ENCODE results near the gene GTF3C5. TPM values are rescaled to one million over a fixed set of nuclear protein-coding genes. Genes with fewer than 3 reads are reported as not detected.

Gene GTF3C5
- total and polyA plus RNA-seq, 10 of the 15 experiments (the other 5 are each of a cell fraction or from before 2014, with no cell fraction given): 2.2 to 81.1 (median 68.7) TPM

DNA sequence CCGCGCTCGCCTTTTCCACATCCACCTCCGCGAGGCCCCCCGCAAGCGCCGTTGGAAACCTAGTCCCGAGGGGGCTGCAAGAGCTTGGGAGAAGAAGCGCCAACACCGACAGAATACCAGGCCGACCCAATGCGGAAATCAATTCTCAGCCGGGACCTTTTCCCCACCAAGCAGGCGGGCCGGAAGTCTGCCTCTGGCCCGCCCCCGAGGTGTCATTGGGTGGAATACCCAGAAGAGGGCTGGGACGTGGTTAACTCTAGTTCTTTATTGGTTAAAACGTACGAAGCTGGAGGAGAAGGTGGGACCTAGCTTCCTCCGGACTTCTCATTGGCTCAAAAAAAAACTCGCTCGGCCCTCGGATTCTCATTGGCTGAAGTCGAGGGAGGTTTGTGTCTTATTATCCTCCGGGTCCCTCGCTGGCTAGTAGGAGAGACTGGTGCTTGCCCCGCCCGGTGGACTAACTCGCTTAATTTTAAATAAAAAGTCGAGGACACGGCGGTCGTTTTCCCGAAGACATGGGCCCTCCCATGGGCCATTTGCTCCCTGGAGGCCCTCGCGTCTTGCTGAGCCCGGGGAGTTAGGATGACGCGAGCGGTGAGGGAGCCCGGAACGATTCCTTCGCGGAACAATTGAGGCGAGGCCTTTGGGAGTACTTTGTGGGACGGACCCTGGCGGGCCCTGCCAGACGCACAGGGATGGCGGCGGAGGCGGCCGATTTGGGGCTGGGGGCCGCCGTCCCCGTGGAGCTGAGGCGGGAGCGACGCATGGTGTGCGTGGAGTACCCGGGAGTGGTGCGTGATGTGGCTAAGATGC is at the start of gene GTF3C5 (continued):
- TF ChIP-seq ZZZ3 (IDR thresholded peaks at IDR 0.05; ENCODE audit: control insufficient read depth, insufficient read length, low read depth) (no peak), SUZ12 (IDR thresholded peaks at IDR 0.05; ENCODE audit: unreplicated experiment) (no peak), CREM (IDR thresholded peaks at IDR 0.05; ENCODE audit: low read depth) (peak; percentile 85), SPI1 (IDR thresholded peaks at IDR 0.05; ENCODE audit: borderline replicate concordance, insufficient read depth, low read depth, low read length) (no peak), CREB1 (IDR thresholded peaks at IDR 0.05; ENCODE audit: low read depth) (no peak; the same call in 1 of the 2 replicates), SREBF1 (IDR thresholded peaks at IDR 0.05; ENCODE audit: low read length) (no peak), IKZF1 (conservative IDR thresholded peaks at IDR 0.05) (peak; percentile 86), POLR2AphosphoS5 (IDR thresholded peaks at IDR 0.05; ENCODE audit: low read length) (peak; percentile 87), RBBP5 (conservative IDR thresholded peaks at IDR 0.05) (0 out of 2 replicates have a peak, but pooled peaks have one; percentile 28), GABPA (IDR thresholded peaks at IDR 0.05; ENCODE audit: low read depth) (peak; percentile 83), NFXL1 (IDR thresholded peaks at IDR 0.05; ENCODE audit: borderline replicate concordance) (no peak), ZNF274 (IDR thresholded peaks at IDR 0.05; ENCODE audit: insufficient read depth, insufficient read length) (no peak), DPF2 (IDR thresholded peaks at IDR 0.05) (no peak), PML (IDR thresholded peaks at IDR 0.05; ENCODE audit: low read length) (peak; percentile 80; the same call in 1 of the 2 replicates)
- TF ChIP-seq, protein P1, sequence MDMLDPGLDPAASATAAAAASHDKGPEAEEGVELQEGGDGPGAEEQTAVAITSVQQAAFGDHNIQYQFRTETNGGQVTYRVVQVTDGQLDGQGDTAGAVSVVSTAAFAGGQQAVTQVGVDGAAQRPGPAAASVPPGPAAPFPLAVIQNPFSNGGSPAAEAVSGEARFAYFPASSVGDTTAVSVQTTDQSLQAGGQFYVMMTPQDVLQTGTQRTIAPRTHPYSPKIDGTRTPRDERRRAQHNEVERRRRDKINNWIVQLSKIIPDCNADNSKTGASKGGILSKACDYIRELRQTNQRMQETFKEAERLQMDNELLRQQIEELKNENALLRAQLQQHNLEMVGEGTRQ (IDR thresholded peaks at IDR 0.05; ENCODE audit: borderline replicate concordance, low read depth, low read length): no peak
- TF ChIP-seq, protein P2, sequence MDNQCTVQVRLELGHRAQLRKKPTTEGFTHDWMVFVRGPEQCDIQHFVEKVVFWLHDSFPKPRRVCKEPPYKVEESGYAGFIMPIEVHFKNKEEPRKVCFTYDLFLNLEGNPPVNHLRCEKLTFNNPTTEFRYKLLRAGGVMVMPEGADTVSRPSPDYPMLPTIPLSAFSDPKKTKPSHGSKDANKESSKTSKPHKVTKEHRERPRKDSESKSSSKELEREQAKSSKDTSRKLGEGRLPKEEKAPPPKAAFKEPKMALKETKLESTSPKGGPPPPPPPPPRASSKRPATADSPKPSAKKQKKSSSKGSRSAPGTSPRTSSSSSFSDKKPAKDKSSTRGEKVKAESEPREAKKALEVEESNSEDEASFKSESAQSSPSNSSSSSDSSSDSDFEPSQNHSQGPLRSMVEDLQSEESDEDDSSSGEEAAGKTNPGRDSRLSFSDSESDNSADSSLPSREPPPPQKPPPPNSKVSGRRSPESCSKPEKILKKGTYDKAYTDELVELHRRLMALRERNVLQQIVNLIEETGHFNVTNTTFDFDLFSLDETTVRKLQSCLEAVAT (IDR thresholded peaks at IDR 0.05): peak; percentile 61; the same call in 1 of the 2 replicates
- TF ChIP-seq, protein P3, sequence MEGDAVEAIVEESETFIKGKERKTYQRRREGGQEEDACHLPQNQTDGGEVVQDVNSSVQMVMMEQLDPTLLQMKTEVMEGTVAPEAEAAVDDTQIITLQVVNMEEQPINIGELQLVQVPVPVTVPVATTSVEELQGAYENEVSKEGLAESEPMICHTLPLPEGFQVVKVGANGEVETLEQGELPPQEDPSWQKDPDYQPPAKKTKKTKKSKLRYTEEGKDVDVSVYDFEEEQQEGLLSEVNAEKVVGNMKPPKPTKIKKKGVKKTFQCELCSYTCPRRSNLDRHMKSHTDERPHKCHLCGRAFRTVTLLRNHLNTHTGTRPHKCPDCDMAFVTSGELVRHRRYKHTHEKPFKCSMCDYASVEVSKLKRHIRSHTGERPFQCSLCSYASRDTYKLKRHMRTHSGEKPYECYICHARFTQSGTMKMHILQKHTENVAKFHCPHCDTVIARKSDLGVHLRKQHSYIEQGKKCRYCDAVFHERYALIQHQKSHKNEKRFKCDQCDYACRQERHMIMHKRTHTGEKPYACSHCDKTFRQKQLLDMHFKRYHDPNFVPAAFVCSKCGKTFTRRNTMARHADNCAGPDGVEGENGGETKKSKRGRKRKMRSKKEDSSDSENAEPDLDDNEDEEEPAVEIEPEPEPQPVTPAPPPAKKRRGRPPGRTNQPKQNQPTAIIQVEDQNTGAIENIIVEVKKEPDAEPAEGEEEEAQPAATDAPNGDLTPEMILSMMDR (IDR thresholded peaks at IDR 0.05 in 2 of 3, conservative IDR thresholded peaks at IDR 0.05 in 1 of 3; ENCODE audit: control insufficient read depth in 2 of 3, extremely low read depth in 1 of 3, insufficient read depth in 1 of 3, low read depth in 3 of 3, low read length in 3 of 3): no peak
- TF ChIP-seq, protein P4, sequence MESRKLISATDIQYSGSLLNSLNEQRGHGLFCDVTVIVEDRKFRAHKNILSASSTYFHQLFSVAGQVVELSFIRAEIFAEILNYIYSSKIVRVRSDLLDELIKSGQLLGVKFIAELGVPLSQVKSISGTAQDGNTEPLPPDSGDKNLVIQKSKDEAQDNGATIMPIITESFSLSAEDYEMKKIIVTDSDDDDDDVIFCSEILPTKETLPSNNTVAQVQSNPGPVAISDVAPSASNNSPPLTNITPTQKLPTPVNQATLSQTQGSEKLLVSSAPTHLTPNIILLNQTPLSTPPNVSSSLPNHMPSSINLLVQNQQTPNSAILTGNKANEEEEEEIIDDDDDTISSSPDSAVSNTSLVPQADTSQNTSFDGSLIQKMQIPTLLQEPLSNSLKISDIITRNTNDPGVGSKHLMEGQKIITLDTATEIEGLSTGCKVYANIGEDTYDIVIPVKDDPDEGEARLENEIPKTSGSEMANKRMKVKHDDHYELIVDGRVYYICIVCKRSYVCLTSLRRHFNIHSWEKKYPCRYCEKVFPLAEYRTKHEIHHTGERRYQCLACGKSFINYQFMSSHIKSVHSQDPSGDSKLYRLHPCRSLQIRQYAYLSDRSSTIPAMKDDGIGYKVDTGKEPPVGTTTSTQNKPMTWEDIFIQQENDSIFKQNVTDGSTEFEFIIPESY (IDR thresholded peaks at IDR 0.05): peak; percentile 18; the same call in 1 of the 2 replicates
- TF ChIP-seq, protein P5, sequence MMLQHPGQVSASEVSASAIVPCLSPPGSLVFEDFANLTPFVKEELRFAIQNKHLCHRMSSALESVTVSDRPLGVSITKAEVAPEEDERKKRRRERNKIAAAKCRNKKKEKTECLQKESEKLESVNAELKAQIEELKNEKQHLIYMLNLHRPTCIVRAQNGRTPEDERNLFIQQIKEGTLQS (IDR thresholded peaks at IDR 0.05; ENCODE audit: borderline replicate concordance, extremely low read depth, low read depth, low read length): no peak
- TF ChIP-seq, protein P6, sequence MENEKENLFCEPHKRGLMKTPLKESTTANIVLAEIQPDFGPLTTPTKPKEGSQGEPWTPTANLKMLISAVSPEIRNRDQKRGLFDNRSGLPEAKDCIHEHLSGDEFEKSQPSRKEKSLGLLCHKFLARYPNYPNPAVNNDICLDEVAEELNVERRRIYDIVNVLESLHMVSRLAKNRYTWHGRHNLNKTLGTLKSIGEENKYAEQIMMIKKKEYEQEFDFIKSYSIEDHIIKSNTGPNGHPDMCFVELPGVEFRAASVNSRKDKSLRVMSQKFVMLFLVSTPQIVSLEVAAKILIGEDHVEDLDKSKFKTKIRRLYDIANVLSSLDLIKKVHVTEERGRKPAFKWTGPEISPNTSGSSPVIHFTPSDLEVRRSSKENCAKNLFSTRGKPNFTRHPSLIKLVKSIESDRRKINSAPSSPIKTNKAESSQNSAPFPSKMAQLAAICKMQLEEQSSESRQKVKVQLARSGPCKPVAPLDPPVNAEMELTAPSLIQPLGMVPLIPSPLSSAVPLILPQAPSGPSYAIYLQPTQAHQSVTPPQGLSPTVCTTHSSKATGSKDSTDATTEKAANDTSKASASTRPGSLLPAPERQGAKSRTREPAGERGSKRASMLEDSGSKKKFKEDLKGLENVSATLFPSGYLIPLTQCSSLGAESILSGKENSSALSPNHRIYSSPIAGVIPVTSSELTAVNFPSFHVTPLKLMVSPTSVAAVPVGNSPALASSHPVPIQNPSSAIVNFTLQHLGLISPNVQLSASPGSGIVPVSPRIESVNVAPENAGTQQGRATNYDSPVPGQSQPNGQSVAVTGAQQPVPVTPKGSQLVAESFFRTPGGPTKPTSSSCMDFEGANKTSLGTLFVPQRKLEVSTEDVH (IDR thresholded peaks at IDR 0.05; ENCODE audit: low read depth, partially characterized antibody): peak; percentile 90
